Urinary bladder (tissue), 4 donors: ENCODE measurements around the gene MPEG1. TPM values are rescaled to one million over a fixed set of nuclear protein-coding genes. Genes with fewer than 3 reads are reported as not detected.
A peak's percentile ranks its signal among the peaks of the same experiment; 100 is the strongest.

Experiments
- DNase-seq: peaks from one replicate; pipeline ENCODE4 v3.0.0-alpha.2; 2015; ENCODE audit errors: extremely low spot score
- H3K27ac ChIP-seq: one replicate; pipeline ENCODE4 v1.5.1; 2013; ENCODE audit warnings: low read depth, mild to moderate bottlenecking, moderate library complexity
- H3K36me3 ChIP-seq: one replicate; pipeline ENCODE4 v1.6.1; 2013; ENCODE audit warnings: mild to moderate bottlenecking, moderate library complexity; ENCODE audit not compliant: insufficient read depth
- H3K4me1 ChIP-seq: one replicate; pipeline ENCODE4 v1.6.1; 2013; ENCODE audit warnings: mild to moderate bottlenecking, moderate library complexity; ENCODE audit not compliant: insufficient read depth
- H3K4me3 ChIP-seq: one replicate; pipeline ENCODE4 v1.5.1; 2013; ENCODE audit warnings: low read depth, low read length
- WGBS: extraction: QIAGEN DNeasy Blood & Tissue Kit; methylation state at CpG from one replicate; pipeline ENCODE4 v1.1.7; 2013; 5-methylcytosine and 5-hydroxymethylcytosine counted together
- polyA plus RNA-seq: library from polyadenylated mRNA; stranded (reverse); fragments of 200-250 nt; gene quantifications from one replicate; pipeline ENCODE4 v1.2.3, GENCODE V29; 2013
- total RNA-seq: library from RNA; depleted of rRNA; stranded (reverse); fragments of >200 nt; gene quantifications from one replicate; pipeline ENCODE4 v1.2.3, GENCODE V29; 2014
- donor health status: healthy with polysubstance abuse.
- donor health status: healthy.

Gene MPEG1
- total and polyA plus RNA-seq, 2 donors = 12.8 to 13.7 TPM

DNA sequence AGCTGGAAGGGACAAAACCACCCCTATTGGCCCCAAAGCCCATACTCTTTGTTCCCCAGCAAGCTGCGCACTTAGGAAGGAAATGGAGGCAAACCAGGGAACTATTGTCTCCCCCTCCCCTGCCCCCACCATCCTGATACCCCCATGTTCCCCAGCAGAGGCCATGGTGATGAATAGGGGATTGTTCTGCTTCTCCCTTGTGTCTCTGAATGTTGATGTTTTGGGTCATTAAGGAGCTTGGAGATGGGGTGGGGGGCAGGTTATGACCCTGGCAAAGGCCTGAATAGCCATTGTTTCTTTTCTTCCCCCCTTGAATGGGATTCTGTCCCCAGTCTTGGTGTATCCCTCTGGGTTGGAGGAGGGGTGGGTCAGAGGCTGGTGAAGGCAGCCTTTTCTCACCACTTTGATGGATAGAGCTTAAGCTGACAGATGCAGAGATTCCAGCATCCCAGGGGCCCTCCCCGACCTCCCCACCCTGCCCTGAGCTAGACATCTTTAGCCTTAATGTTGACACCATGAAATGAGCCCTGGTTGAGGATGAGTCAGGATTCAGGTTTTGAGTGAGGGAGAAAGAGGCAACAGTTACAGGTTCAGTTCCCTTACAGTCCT lies 32.5 kb downstream of the MPEG1 start:
- H3K36me3 ChIP-seq = peaks cover 7% of the 10 kb centered on the region
- H3K4me3 ChIP-seq = no peak overlapping the region
- H3K4me1 ChIP-seq = peaks cover 2% of the 10 kb centered on the region
- 81% methylated on average over 2 of the region's 2 CpGs for WGBS
- DNase-seq = no peak
- H3K27ac ChIP-seq = no peak overlapping the region

GRCh38 chr11:59179121-59179520 lies 33.6 kb downstream of the MPEG1 start:
- no peak for DNase-seq
- Histone ChIP-seq H3K4me3 (no peak overlapping the region), H3K27ac (no peak overlapping the region), H3K36me3 (peaks cover 7% of the 10 kb centered on the region), H3K4me1 (peaks cover 2% of the 10 kb centered on the region)
- 80% methylated on average over 2 of the region's 2 CpGs for WGBS

GRCh38 chr11:59178402-59178801 lies 34.3 kb downstream of the MPEG1 start:
- Histone ChIP-seq H3K4me3 (no peak overlapping the region), H3K27ac (no peak overlapping the region), H3K4me1 (peaks cover under 1% of the 10 kb centered on the region), H3K36me3 (peaks cover 7% of the 10 kb centered on the region)
- no peak for DNase-seq

- no peak for DNase-seq
- 82% methylated on average over 7 of the region's 7 CpGs for WGBS
These were observed 36.4 kb downstream of the MPEG1 start for GRCh38 chr11:59176330-59176729.

GRCh38 chr11:59175091-59175501 lies 37.6 kb downstream of the MPEG1 start:
- no peak for DNase-seq
- 53% methylated on average over 4 of the region's 4 CpGs for WGBS
- no peak overlapping the region for H3K4me3 ChIP-seq
- H3K36me3 ChIP-seq = no peaks in the 10 kb centered on the region
- H3K27ac ChIP-seq = peak overlapping the region; percentile 79
- H3K4me1 ChIP-seq = no peaks in the 10 kb centered on the region

More at GRCh38 chr11:59176330-59176729, 36.4 kb downstream of the MPEG1 start:
- no peak overlapping the region for H3K4me3 ChIP-seq
- H3K27ac ChIP-seq = no peak overlapping the region
- H3K36me3 ChIP-seq = no peaks in the 10 kb centered on the region
- no peaks in the 10 kb centered on the region for H3K4me1 ChIP-seq

- WGBS = 65% methylated on average over 7 of the region's 7 CpGs
- Histone ChIP-seq H3K36me3 (no peaks in the 10 kb centered on the region), H3K27ac (peak overlapping the region; percentile 58), H3K4me3 (no peak overlapping the region), H3K4me1 (no peaks in the 10 kb centered on the region)
- no peak for DNase-seq
These were observed 38.1 kb downstream of the MPEG1 start for GRCh38 chr11:59174664-59175033.

GRCh38 chr11:59173964-59174663 lies 38.6 kb downstream of the MPEG1 start:
- DNase-seq = no peak
- H3K4me1 ChIP-seq = no peaks in the 10 kb centered on the region
- H3K27ac ChIP-seq = peak overlapping the region; percentile 86
- no peaks in the 10 kb centered on the region for H3K36me3 ChIP-seq
- 42% methylated on average over 7 of the region's 7 CpGs for WGBS
- H3K4me3 ChIP-seq = peak overlapping the region; percentile 91

GRCh38 chr11:59173080-59173963 lies 39.4 kb downstream of the MPEG1 start:
- DNase-seq = no peak
- Histone ChIP-seq H3K4me3 (peak overlapping the region; percentile 91), H3K36me3 (no peaks in the 10 kb centered on the region), H3K27ac (peak overlapping the region; percentile 86), H3K4me1 (no peaks in the 10 kb centered on the region)
- 8% methylated on average over 37 of the region's 37 CpGs for WGBS

GRCh38 chr11:59172345-59173079 lies 40.2 kb downstream of the MPEG1 start:
- Histone ChIP-seq H3K36me3 (no peaks in the 10 kb centered on the region), H3K4me1 (no peaks in the 10 kb centered on the region), H3K27ac (peak overlapping the region; percentile 86), H3K4me3 (peak overlapping the region; percentile 91)
- DNase-seq = no peak
- under 1% methylated on average over 70 of the region's 70 CpGs for WGBS

- H3K27ac ChIP-seq = peak within 1 kb of the TSS; percentile 86
- WGBS = under 1% methylated on average over 64 of the region's 64 CpGs
- no peaks in the 10 kb centered on the region for H3K36me3 ChIP-seq
These were observed 41.0 kb downstream of the MPEG1 start, which contains the start of gene DTX4 for GRCh38 chr11:59171508-59172322. DTX4 (plus strand) TSS chr11:59172132; CDS start chr11:59172596, 464 bp downstream.

DNA sequence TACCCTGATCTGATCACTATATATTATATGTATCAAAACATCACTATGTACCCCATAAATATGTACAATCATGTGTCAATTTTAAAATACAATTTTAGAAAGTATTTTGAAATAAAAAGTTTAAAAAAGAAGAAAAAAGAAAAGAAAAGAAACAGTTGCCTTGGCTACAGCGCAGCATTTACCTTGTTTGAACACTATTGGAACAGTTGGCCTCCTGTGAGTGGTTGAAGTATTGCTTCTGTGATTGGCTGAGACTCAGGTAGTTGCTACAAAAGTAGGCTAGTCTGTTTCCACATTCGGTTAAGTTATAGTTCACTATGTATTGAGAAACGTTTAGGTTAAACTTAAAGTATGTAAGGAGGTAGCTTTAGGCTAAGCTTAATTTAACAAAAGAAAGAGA lies 48.7 kb downstream of the MPEG1 start:
- DNase-seq = no peak
- Histone ChIP-seq H3K4me1 (no peaks in the 10 kb centered on the region), H3K4me3 (no peak overlapping the region), H3K27ac (no peak overlapping the region), H3K36me3 (no peaks in the 10 kb centered on the region)
- WGBS = 86% methylated on average over 3 of the region's 3 CpGs

More at GRCh38 chr11:59171508-59172322, 41.0 kb downstream of the MPEG1 start, which contains the start of gene DTX4:
- Histone ChIP-seq H3K4me1 (no peaks in the 10 kb centered on the region), H3K4me3 (peak within 1 kb of the TSS; percentile 91)
- DNase-seq = peak; percentile 84
